Liver (tissue), 9 donors: ENCODE data around the gene RPL7A. TPM values are rescaled to one million over a fixed set of nuclear protein-coding genes. Genes with fewer than 3 reads are reported as not detected.
A peak's percentile ranks its signal among the peaks of the same experiment; 100 is the strongest.

Experiments
- DNase-seq: peaks from one replicate; pipeline ENCODE4 v3.0.0-alpha.2; 2017; ENCODE audit warnings: low spot score
- H3K27ac ChIP-seq, 2 donors: one replicate each; pipeline ENCODE4 v1.7.0; 2013; ENCODE audit warnings: inconsistent platforms in 2 of 2, low read length in 2 of 2, control low read depth in 1 of 2, low read depth in 1 of 2, mild to moderate bottlenecking in 1 of 2
- H3K27me3 ChIP-seq, 4 donors: one replicate each; pipeline versions ENCODE4 v1.6.1 to v1.7.0; 2013; ENCODE audit warnings: low read length in 3 of 4, inconsistent platforms in 1 of 4, mild to moderate bottlenecking in 1 of 4, moderate library complexity in 1 of 4; ENCODE audit not compliant: control insufficient read depth in 4 of 4, insufficient read depth in 4 of 4
- H3K36me3 ChIP-seq, 4 donors: one replicate each; pipeline versions ENCODE4 v1.6.1 to v1.7.0; 2013; ENCODE audit warnings: low read length in 3 of 4, mild to moderate bottlenecking in 3 of 4, low read depth in 1 of 4, moderate library complexity in 1 of 4; ENCODE audit not compliant: control insufficient read depth in 4 of 4, insufficient read depth in 3 of 4
- H3K4me1 ChIP-seq, 4 donors: one replicate each; pipeline versions ENCODE4 v1.6.1 to v1.7.0; 2013; ENCODE audit warnings: low read length in 3 of 4, mild to moderate bottlenecking in 3 of 4, moderate library complexity in 1 of 4; ENCODE audit not compliant: control insufficient read depth in 4 of 4, insufficient read depth in 4 of 4
- H3K4me3 ChIP-seq, 3 donors: one replicate each; pipeline versions ENCODE4 v1.6.1 to v1.7.0; 2013; ENCODE audit warnings: low read length in 3 of 3, control low read depth in 1 of 3, low read depth in 1 of 3, mild to moderate bottlenecking in 1 of 3
- H3K9ac ChIP-seq, 2 donors: one replicate each; pipeline ENCODE4 v1.7.0; 2013; ENCODE audit warnings: low read length in 2 of 2, mild to moderate bottlenecking in 2 of 2, moderate library complexity in 2 of 2, control low read depth in 1 of 2, low read depth in 1 of 2
- H3K9me3 ChIP-seq, 4 donors: one replicate each; pipeline versions ENCODE4 v1.6.1 to v1.7.0; 2013; ENCODE audit warnings: low read length in 3 of 4; ENCODE audit not compliant: control insufficient read depth in 4 of 4
- ATF3 ChIP-seq: IDR thresholded peaks from 2 replicates; pipeline ENCODE4 v1.6.1; 2016; ENCODE audit warnings: antibody characterized with exemption
- CTCF ChIP-seq: fragments of 150-350 bp; IDR thresholded peaks from 2 replicates; pipeline ENCODE4 v1.5.1; 2017; ENCODE audit warnings: improper control_type of control experiment, low read depth, low read length; ENCODE audit not compliant: missing input control
- EGR1 ChIP-seq, 2 donors: IDR thresholded peaks; 2 replicates each; pipeline ENCODE4 v1.6.1; 2016 to 2018; ENCODE audit warnings: antibody characterized with exemption in 2 of 2, low read depth in 2 of 2
- FOXA1 ChIP-seq: IDR thresholded peaks from 2 replicates; pipeline ENCODE4 v1.6.1; 2016; ENCODE audit warnings: antibody characterized with exemption
- FOXA2 ChIP-seq: IDR thresholded peaks from 2 replicates; pipeline ENCODE4 v1.6.1; 2016; ENCODE audit warnings: antibody characterized with exemption
- GABPA ChIP-seq, 2 donors: IDR thresholded peaks in 1 of 2; conservative IDR thresholded peaks in 1 of 2; 2 replicates each; pipeline ENCODE4 v1.6.1; 2016; ENCODE audit warnings: antibody characterized with exemption in 2 of 2, mild to moderate bottlenecking in 1 of 2, moderate library complexity in 1 of 2
- HNF4G ChIP-seq: IDR thresholded peaks from 2 replicates; pipeline ENCODE4 v1.6.1; 2016; ENCODE audit warnings: antibody characterized with exemption
- JUND ChIP-seq, 2 donors: IDR thresholded peaks; 2 replicates each; pipeline ENCODE4 v1.6.1; 2016; ENCODE audit warnings: antibody characterized with exemption in 2 of 2
- MAX ChIP-seq: IDR thresholded peaks from 2 replicates; pipeline ENCODE4 v1.6.1; 2016; ENCODE audit warnings: antibody characterized with exemption
- NR2F2 ChIP-seq: IDR thresholded peaks from 2 replicates; pipeline ENCODE4 v1.6.1; 2016; ENCODE audit warnings: antibody characterized with exemption
- RAD21 ChIP-seq, 2 donors: IDR thresholded peaks; 2 replicates each; pipeline ENCODE4 v1.6.1; 2016; ENCODE audit warnings: antibody characterized with exemption in 2 of 2, mild to moderate bottlenecking in 2 of 2
- REST ChIP-seq: IDR thresholded peaks from 2 replicates; pipeline ENCODE4 v1.6.1; 2016; ENCODE audit warnings: antibody characterized with exemption, mild to moderate bottlenecking
- RXRA ChIP-seq, 2 donors: IDR thresholded peaks; 2 replicates each; pipeline ENCODE4 v1.6.1; 2017 to 2018; ENCODE audit warnings: antibody characterized with exemption in 2 of 2, mild to moderate bottlenecking in 1 of 2
- TAF1 ChIP-seq: conservative IDR thresholded peaks from 2 replicates; pipeline ENCODE4 v1.6.1; 2016; ENCODE audit warnings: antibody characterized with exemption, mild to moderate bottlenecking
- YY1 ChIP-seq: IDR thresholded peaks from 2 replicates; pipeline ENCODE4 v1.6.1; 2016; ENCODE audit warnings: antibody characterized with exemption, mild to moderate bottlenecking
- ZBTB33 ChIP-seq: IDR thresholded peaks from 2 replicates; pipeline ENCODE4 v1.6.1; 2016; ENCODE audit warnings: antibody characterized with exemption
- WGBS: extraction: QIAGEN DNeasy Blood & Tissue Kit; methylation state at CpG from one replicate; pipeline ENCODE4 v1.1.7; 2013; 5-methylcytosine and 5-hydroxymethylcytosine counted together
- polyA plus RNA-seq, 2 donors: library from polyadenylated mRNA; stranded (reverse) in 1 of 2; unstranded in 1 of 2; fragments of 200-250 nt in 1 of 2; fragments of >200 nt in 1 of 2; fragmentation: Nextera tagmentation in 1 of 2; extraction: Ambion mirVana in 1 of 2; gene quantifications; one replicate each; pipeline versions ENCODE4 v1.2.1 to v1.2.3, GENCODE V29; 2013 to 2015
- total RNA-seq, 2 donors: library from RNA; depleted of rRNA; stranded (reverse); fragments of >200 nt; gene quantifications; one replicate each; pipeline ENCODE4 v1.2.3, GENCODE V29; 2014
- donor health status: healthy.
- donor health status: healthy.
- donor health status: healthy.
- donor health status: healthy.
- donor health status: healthy.

RPL7A gene
- total and polyA plus RNA-seq, 4 donors: 215 to 930 (median 704) TPM

- TF ChIP-seq FOXA1 (no peak), JUND (IDR thresholded peaks at IDR 0.05) (no peak), MAX (no peak), CTCF (no peak), TAF1 (no peak)
- DNase-seq: no peak
- H3K27ac ChIP-seq: peak overlapping the region; percentile 81 to 85
- peaks cover 6 to 53% (median 26%) of the 10 kb centered on the region in 4 donors for H3K36me3 ChIP-seq
- H3K4me3 ChIP-seq: peak overlapping the region; percentile 72 to 91 (median 85)
- H3K9ac ChIP-seq: peak overlapping the region; percentile 79 to 95
- no peaks in the 10 kb centered on the region for H3K27me3 ChIP-seq
- WGBS: 19% methylated on average over 25 of the region's 25 CpGs
- peaks cover 4 to 25% (median 13%) of the 10 kb centered on the region in 4 donors for H3K4me1 ChIP-seq
- H3K9me3 ChIP-seq: no peaks in the 10 kb centered on the region
Measured at GRCh38 chr9:133348718-133349573, 928 bp downstream of the RPL7A start.

GRCh38 chr9:133349965-133350616 lies 2.1 kb downstream of the RPL7A start:
- TF ChIP-seq ATF3 (no peak), NR2F2 (no peak), FOXA1 (no peak), CTCF (no peak), RAD21 (IDR thresholded peaks at IDR 0.05) (no peak), RXRA (IDR thresholded peaks at IDR 0.05) (no peak), HNF4G (no peak), FOXA2 (no peak), TAF1 (no peak), GABPA (IDR thresholded peaks at IDR 0.05 in 1 of 2, conservative IDR thresholded peaks at IDR 0.05 in 1 of 2) (no peak), REST (no peak), YY1 (no peak), EGR1 (IDR thresholded peaks at IDR 0.05; ENCODE audit: low read depth in 2 of 2) (no peak), JUND (IDR thresholded peaks at IDR 0.05) (no peak), ZBTB33 (no peak)
- Histone ChIP-seq H3K4me3 (no peak overlapping the region), H3K4me1 (peaks cover 10 to 30% (median 20%) of the 10 kb centered on the region in 4 donors), H3K9ac (no peak overlapping the region), H3K27ac (no peak overlapping the region), H3K36me3 (peaks cover 6 to 44% (median 24%) of the 10 kb centered on the region in 4 donors), H3K9me3 (no peaks in the 10 kb centered on the region), H3K27me3 (no peaks in the 10 kb centered on the region)
- no peak for DNase-seq
- WGBS: 87% methylated on average over 15 of the region's 15 CpGs
